Cerebellar nuclear complex (tissue), 1 donor: ENCODE results near the gene DLGAP4.
"Not testable (repeated sequence)": the region's sequence is repeated elsewhere in the genome, so short reads cannot be mapped to it uniquely, and the experiment has no call there.

Experiments
- DNase-seq, 2 experiments: peaks; one replicate each; lab custom pipeline; 2025; lab: John Stamatoyannopoulos, UW

The DLGAP4 gene

GRCh38 chr20:36355469-36356171 is 49.5 kb downstream of the DLGAP4 start:
- DNase-seq = no peak

GRCh38 chr20:36359668-36360406 is 53.7 kb downstream of the DLGAP4 start:
- DNase-seq = no peak

GRCh38 chr20:36360429-36360828 is 54.3 kb downstream of the DLGAP4 start:
- DNase-seq = no peak

GRCh38 chr20:36361406-36361805 is 55.3 kb downstream of the DLGAP4 start:
- no peak for DNase-seq

GRCh38 chr20:36362261-36362660 is 56.1 kb downstream of the DLGAP4 start:
- no peak for DNase-seq

- no peak for DNase-seq
Observed at GRCh38 chr20:36362978-36363713, 57.0 kb downstream of the DLGAP4 start.

GRCh38 chr20:36364506-36364905 is 58.4 kb downstream of the DLGAP4 start:
- no peak for DNase-seq

- no peak for DNase-seq
Observed at GRCh38 chr20:36366623-36367369, 60.7 kb downstream of the DLGAP4 start.

GRCh38 chr20:36367370-36367745 is 61.2 kb downstream of the DLGAP4 start:
- DNase-seq = no peak

- no peak for DNase-seq
Observed at GRCh38 chr20:36367907-36368799, 62.0 kb downstream of the DLGAP4 start.

GRCh38 chr20:36368869-36369268 is 62.7 kb downstream of the DLGAP4 start:
- DNase-seq = no peak

GRCh38 chr20:36369739-36370138 is 63.6 kb downstream of the DLGAP4 start:
- no peak for DNase-seq

GRCh38 chr20:36370991-36371790 is 65.1 kb downstream of the DLGAP4 start:
- DNase-seq = no peak

GRCh38 chr20:36372666-36373065 is 66.5 kb downstream of the DLGAP4 start:
- no peak for DNase-seq

- no peak for DNase-seq
Observed at GRCh38 chr20:36373089-36373488, 67.0 kb downstream of the DLGAP4 start.

GRCh38 chr20:36374995-36375394 is 68.9 kb downstream of the DLGAP4 start:
- DNase-seq = no peak

GRCh38 chr20:36377348-36378326 is 71.5 kb downstream of the DLGAP4 start:
- no peak for DNase-seq

GRCh38 chr20:36378686-36379085 is 72.5 kb downstream of the DLGAP4 start:
- DNase-seq = no peak

- DNase-seq = not testable (repeated sequence)
Observed at GRCh38 chr20:36379914-36380313, 73.8 kb downstream of the DLGAP4 start.
